ENCODE data around the gene HBD. TPM values are rescaled to one million over a fixed set of nuclear protein-coding genes. Genes with fewer than 3 reads are reported as not detected.

Gene HBD
- total RNA-seq, 1 donor from 2014 or later: not detected

DNA sequence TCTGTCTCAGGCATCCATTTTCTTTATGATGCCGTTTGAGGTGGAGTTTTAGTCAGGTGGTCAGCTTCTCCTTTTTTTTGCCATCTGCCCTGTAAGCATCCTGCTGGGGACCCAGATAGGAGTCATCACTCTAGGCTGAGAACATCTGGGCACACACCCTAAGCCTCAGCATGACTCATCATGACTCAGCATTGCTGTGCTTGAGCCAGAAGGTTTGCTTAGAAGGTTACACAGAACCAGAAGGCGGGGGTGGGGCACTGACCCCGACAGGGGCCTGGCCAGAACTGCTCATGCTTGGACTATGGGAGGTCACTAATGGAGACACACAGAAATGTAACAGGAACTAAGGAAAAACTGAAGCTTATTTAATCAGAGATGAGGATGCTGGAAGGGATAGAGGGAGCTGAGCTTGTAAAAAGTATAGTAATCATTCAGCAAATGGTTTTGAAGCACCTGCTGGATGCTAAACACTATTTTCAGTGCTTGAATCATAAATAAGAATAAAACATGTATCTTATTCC, 46.4 kb upstream of the HBD start:
- Mint-ChIP-seq H3K4me1 (ENCODE audit: unreplicated experiment) (no peaks in the 10 kb centered on the region), H3K27ac (no peak overlapping the region), H3K4me3 (no peak overlapping the region)

DNA sequence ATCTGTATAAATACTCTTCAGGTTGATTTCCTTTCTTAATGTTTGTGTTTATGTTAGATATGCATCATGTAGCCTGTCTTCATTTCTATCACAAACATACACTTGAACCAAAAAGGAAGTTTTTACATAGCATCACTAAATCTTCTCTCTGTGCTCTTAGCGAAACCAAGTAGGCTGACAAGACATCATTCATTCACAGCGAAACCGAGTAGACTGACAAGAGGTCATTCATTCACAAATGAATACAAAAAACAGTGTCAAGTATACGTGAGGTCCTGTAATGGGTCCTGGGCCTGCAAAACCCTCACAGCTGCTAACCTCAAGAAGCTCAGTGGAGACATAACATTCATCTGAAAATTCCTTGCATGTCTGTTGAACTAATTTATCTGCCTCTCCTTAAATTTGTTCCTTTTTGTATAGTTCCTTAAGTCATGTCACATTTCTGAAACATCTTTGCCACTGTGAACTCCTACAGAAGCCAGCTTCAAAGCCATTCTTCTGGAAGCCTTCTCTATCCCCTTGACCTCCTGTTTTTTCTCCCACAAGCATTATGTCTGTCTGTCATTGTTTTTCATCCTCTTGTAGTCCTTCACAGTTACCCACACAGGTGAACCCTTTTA, 45.3 kb upstream of the HBD start:
- no peaks in the 10 kb centered on the region for H3K4me1 Mint-ChIP-seq (ENCODE audit: unreplicated experiment)
- H3K4me3 Mint-ChIP-seq: no peak overlapping the region
- no peaks in the 10 kb centered on the region for H3K27me3 Mint-ChIP-seq
- no peak for DNase-seq (ENCODE audit: extremely low spot score, unreplicated experiment)
- TF ChIP-seq CTCF (conservative IDR thresholded peaks at IDR 0.05): no peak
- H3K27ac Mint-ChIP-seq: no peak overlapping the region
- no peaks in the 10 kb centered on the region for H3K36me3 Mint-ChIP-seq
- H3K9me3 Mint-ChIP-seq: no peaks in the 10 kb centered on the region

More for the DNA sequence above, 46.4 kb upstream of the HBD start:
- H3K9me3 Mint-ChIP-seq: no peaks in the 10 kb centered on the region
- H3K27me3 Mint-ChIP-seq: no peaks in the 10 kb centered on the region
- DNase-seq (ENCODE audit: extremely low spot score, unreplicated experiment): no peak
- no peaks in the 10 kb centered on the region for H3K36me3 Mint-ChIP-seq
- TF ChIP-seq CTCF (conservative IDR thresholded peaks at IDR 0.05): no peak

DNA sequence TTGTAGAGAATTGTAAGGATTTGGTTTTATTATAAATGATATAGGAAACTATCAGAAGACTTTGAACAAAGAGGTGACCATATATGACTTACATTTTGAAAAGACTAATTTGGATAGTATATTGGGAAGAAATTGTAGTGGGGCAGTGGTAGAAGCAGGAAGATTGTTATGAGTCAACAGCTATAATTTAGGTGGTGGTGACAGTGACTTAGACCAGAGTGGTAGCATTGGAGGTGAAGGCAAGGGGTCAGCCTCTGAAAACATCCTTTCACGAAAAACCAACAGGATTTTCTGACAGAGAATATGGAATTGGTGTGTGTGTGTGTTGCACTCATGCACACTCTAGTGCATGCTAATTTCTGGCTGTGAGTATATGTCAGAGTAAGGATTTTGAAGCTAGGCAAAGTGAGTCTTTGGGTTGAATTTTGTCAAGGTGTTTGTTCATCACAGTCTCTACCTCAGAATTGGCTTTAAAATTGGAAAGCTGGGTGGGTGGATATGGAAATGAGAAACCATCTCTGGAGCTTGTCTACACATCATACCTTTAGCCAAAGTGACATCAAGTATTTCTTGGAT, 43.6 kb upstream of the HBD start:
- DNase-seq (ENCODE audit: extremely low spot score, unreplicated experiment): no peak
- Mint-ChIP-seq H3K4me3 (no peak overlapping the region), H3K27me3 (no peaks in the 10 kb centered on the region), H3K27ac (no peak overlapping the region), H3K9me3 (no peaks in the 10 kb centered on the region), H3K4me1 (ENCODE audit: unreplicated experiment) (no peaks in the 10 kb centered on the region), H3K36me3 (no peaks in the 10 kb centered on the region)
- TF ChIP-seq CTCF (conservative IDR thresholded peaks at IDR 0.05): no peak

- Mint-ChIP-seq H3K36me3 (no peaks in the 10 kb centered on the region), H3K9me3 (no peaks in the 10 kb centered on the region), H3K27ac (no peak overlapping the region), H3K4me3 (no peak overlapping the region), H3K4me1 (ENCODE audit: unreplicated experiment) (no peaks in the 10 kb centered on the region), H3K27me3 (no peaks in the 10 kb centered on the region)
- DNase-seq (ENCODE audit: extremely low spot score, unreplicated experiment): no peak
- no peak for TF ChIP-seq CTCF (conservative IDR thresholded peaks at IDR 0.05)
These were observed 42.4 kb upstream of the HBD start for GRCh38 chr11:5276697-5277096.

DNA sequence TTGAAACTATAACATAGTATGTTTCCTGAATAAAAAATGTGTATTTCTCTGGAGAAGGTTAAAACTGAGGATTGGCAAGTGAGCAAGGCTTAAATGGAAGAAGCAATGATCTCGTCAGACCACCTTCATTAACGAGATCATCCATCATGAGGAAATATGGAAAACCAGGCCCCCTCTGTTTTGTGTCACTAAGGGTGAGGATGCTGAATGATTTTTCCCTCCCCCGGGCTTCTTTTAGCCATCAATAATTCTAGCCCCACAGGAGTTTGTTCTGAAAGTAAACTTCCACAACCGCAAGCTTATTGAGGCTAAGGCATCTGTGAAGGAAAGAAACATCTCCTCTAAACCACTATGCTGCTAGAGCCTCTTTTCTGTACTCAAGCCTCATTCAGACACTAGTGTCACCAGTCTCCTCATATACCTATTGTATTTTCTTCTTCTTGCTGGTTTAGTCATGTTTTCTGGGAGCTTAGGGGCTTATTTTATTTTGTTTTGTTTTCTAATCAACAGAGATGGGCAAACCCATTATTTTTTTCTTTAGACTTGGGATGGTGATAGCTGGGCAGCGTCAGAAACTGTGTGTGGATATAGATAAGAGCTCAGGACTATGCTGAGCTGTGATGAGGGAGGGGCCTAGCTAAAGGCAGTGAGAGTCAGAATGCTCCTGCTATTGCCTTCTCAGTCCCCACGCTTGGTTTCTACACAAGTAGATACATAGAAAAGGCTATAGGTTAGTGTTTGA, 41.3 kb upstream of the HBD start:
- no peak for DNase-seq (ENCODE audit: extremely low spot score, unreplicated experiment)
- H3K4me1 Mint-ChIP-seq (ENCODE audit: unreplicated experiment): no peaks in the 10 kb centered on the region
- H3K27ac Mint-ChIP-seq: no peak overlapping the region
- no peaks in the 10 kb centered on the region for H3K36me3 Mint-ChIP-seq
- no peak overlapping the region for H3K4me3 Mint-ChIP-seq
- TF ChIP-seq CTCF (conservative IDR thresholded peaks at IDR 0.05): no peak
- no peaks in the 10 kb centered on the region for H3K9me3 Mint-ChIP-seq
- H3K27me3 Mint-ChIP-seq: no peaks in the 10 kb centered on the region
